GM12892 (cell line): Measurements from ENCODE around the gene FXYD3. TPM values are rescaled to one million over a fixed set of nuclear protein-coding genes. Genes with fewer than 3 reads are reported as not detected.

Experiments
- DNase-seq: peaks from one replicate; pipeline ENCODE4 v3.0.0; 2011; ENCODE audit not compliant: insufficient read length
- FAIRE-seq: peaks from 2 replicates; lab custom pipeline; 2011; peaks lifted over from hg19 to GRCh38; lab: Jason Lieb, UNC
- POLR2A ChIP-seq: IDR thresholded peaks from 2 replicates; pipeline ENCODE4 v1.6.1; 2011; ENCODE audit warnings: low read depth, low read length, control low read depth
- POLR2AphosphoS5 ChIP-seq: IDR thresholded peaks from 2 replicates; pipeline ENCODE4 v1.6.1; 2011; ENCODE audit warnings: low read depth, low read length, control low read depth
- TAF1 ChIP-seq: IDR thresholded peaks from 2 replicates; pipeline ENCODE4 v1.6.1; 2011; ENCODE audit warnings: low read depth, mild to moderate bottlenecking, control low read depth, low read length, borderline replicate concordance
- polyA plus RNA-seq: library from polyadenylated mRNA; unstranded; fragments of >200 nt; gene quantifications from one replicate; pipeline ENCODE4 v1.2.1, GENCODE V29; 2012; ENCODE audit warnings: missing spikeins, inconsistent platforms; ENCODE audit not compliant: missing spikeins

Gene FXYD3
- polyA plus RNA-seq: not detected

DNA sequence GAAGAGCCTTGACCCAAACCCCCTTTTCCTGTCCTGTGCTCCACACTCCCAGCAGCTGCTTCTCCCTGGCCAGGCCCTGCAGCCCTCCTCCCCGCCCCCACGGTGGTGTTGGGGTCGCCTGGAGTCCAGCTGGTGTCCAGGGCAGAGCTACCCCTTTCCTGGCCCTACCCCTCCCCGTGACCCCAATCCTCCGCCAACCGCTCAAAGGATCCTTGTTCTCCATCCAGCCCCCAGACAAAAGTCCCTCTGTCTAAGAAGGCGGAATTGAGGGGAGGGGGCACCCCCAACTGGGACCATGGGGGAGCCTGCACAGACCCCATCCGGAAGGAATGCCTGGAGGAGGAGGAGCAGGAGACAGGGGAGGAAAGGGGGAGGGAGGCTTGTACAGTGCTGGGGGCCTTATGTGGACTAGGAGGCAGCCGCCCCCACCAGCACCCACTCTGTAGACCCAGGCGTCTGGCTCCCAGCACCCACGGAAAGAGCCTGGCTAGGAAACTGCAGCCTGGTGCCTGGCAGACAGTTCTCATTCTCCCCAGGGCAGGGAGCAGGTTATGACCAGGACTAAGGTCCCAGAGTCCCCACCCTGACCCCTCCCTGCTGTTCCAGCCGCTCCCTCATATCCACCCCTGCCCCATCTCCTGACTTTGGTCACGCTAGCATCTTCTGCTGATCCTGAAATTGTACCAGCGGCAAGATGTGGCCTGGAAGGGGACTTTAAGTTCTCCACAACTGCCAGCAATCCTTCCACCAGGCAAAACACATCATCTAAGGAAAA lies at the start of gene FXYD3:
TSS of gene FXYD3 (plus strand) at position 647 of the 775 bp plus-strand sequence. CDS start 3,554 bp downstream, outside the sequence.
- TF ChIP-seq TAF1 (no peak), POLR2AphosphoS5 (no peak), POLR2A (no peak)
- FAIRE-seq (no peak), DNase-seq (no peak)

GRCh38 chr19:35066121-35066520 lies 49.5 kb upstream of the FXYD3 start:
- DNase-seq: no peak
- no peak for TF ChIP-seq TAF1
- FAIRE-seq: no peak

- TF ChIP-seq TAF1 (no peak), POLR2A (no peak), POLR2AphosphoS5 (no peak)
- peak; percentile 67 for FAIRE-seq
Observed at GRCh38 chr19:35066691-35067563, 48.7 kb upstream of the FXYD3 start.

GRCh38 chr19:35068941-35069634 lies 46.5 kb upstream of the FXYD3 start:
- DNase-seq (no peak), FAIRE-seq (no peak)
- TF ChIP-seq POLR2AphosphoS5 (no peak), TAF1 (no peak), POLR2A (no peak)

More at GRCh38 chr19:35066691-35067563, 48.7 kb upstream of the FXYD3 start:
- peak; percentile 82 for DNase-seq

DNA sequence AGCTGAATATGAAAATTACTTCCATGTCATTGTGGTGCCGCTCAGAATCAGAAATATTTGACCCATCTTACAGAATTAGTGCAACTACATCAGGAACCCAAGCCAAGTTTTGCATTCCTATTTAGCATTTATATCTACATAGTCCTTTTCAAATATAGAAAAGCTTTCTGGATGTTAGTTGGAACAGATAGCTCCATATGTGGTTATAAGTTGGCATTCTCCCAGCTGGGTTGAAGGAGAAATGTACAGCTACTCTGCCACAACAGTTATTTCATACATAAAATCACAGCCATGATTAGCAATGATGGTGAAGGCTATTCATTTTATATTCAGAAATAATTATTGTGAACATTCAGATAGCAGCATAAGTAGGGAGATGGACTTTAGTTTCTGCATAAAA lies 45.9 kb upstream of the FXYD3 start:
- DNase-seq (no peak), FAIRE-seq (no peak)
- TF ChIP-seq POLR2AphosphoS5 (no peak), TAF1 (no peak), POLR2A (no peak)

DNA sequence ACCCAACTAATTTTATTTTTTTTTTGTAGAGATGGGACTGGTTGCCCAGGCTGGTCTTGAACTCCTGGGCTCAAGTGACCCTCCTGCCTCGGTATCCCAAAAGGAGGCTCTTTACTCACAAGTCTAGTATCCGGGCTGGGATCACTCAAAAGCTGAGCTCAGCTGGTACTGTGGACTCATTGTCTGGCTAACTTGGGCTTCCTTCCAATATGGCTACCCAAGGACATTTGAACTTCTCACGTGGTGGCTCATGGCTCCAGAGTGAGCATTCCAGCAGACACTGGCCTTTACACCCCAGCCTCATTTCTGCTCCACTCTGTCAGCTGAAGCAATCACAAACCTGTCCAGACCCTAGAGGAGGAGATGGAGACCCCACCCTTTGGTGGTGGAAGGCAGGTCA lies 45.2 kb upstream of the FXYD3 start:
- DNase-seq (no peak), FAIRE-seq (no peak)
- TF ChIP-seq TAF1: no peak
- no peak for TF ChIP-seq POLR2AphosphoS5
- no peak for TF ChIP-seq POLR2A

- TF ChIP-seq POLR2A: no peak
- no peak for TF ChIP-seq TAF1
- no peak for TF ChIP-seq POLR2AphosphoS5
- FAIRE-seq: no peak
- no peak for DNase-seq
Observed at GRCh38 chr19:35073516-35073915, 42.1 kb upstream of the FXYD3 start.

GRCh38 chr19:35073941-35074340 lies 41.7 kb upstream of the FXYD3 start:
- DNase-seq (no peak), FAIRE-seq (no peak)
- TF ChIP-seq POLR2A (no peak), TAF1 (no peak), POLR2AphosphoS5 (no peak)

DNA sequence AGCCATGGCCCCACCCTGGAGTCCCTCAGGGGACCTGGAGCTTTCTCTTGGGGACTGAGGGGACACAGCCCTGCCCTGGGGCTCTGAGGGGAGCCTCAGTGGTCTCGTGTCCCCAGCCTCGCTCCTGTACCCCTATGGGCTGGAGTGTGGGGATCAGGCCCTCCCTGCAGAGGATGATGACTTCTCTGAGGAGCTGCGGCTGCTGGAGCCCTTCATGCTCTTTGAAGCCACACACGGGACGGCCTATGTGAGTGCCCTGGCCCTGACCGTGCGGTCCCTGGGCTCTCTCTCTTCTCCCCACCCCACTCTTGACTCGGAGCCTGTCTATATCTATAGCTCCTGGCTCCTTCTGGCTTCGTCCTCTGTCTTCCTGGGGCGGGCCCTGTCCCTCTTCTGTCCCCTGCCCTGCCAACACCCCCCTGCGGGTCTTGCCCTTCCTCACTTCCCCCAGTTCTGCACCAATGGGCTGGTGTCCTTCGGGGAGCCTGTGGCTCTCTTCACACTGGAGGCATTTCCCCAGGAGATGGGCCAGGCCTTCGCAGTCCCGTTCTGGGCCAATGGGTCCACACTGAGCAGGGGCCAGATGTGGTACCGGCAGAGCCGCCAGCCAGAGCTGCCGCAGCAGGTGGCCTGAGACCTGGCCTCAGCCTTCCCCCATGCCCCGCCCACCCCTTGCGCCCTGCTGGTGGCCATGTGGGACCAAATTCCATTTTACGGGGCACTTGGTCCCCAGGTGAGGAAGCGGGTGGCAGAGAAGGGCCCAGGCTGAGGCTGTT lies 41.0 kb upstream of the FXYD3 start:
- FAIRE-seq (no peak), DNase-seq (no peak)
- TF ChIP-seq POLR2A (no peak), POLR2AphosphoS5 (no peak), TAF1 (no peak)

- FAIRE-seq (no peak), DNase-seq (no peak)
- TF ChIP-seq TAF1 (no peak), POLR2A (no peak), POLR2AphosphoS5 (no peak)
Observed at GRCh38 chr19:35075202-35076025, 40.2 kb upstream of the FXYD3 start.

DNA sequence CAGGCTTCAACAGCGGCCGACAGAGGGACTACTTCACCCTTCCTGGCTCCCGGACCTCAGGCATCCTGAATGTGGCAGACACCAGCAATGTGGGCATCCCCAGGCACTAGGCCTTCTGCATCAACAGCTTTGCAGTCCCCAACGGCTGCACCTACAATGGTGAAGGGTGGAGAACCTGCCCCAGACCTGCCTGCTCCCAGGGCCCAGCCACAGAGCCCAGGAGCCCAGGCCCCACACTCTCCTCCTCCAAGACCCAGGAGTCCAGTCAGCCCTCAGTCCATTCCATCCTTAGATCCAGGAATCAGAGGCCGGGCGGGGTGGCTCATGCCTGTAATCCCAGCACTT lies 39.6 kb upstream of the FXYD3 start:
- DNase-seq (no peak), FAIRE-seq (no peak)
- TF ChIP-seq POLR2A: no peak
- TF ChIP-seq TAF1: no peak
- TF ChIP-seq POLR2AphosphoS5: no peak
